ENCODE results near the gene KPNA5.

The KPNA5 gene

GRCh38 chr6:116761779-116762178 lies 80.8 kb downstream of the KPNA5 start:
- TF ChIP-seq ZFX (IDR thresholded peaks at IDR 0.05; ENCODE audit: borderline replicate concordance) (no peak), CTCF (IDR thresholded peaks at IDR 0.05) (no peak)
- H3K27ac ChIP-seq = no peak overlapping the region

GRCh38 chr6:116762235-116762634 lies 81.2 kb downstream of the KPNA5 start:
- TF ChIP-seq CTCF (IDR thresholded peaks at IDR 0.05) (no peak), ZFX (IDR thresholded peaks at IDR 0.05; ENCODE audit: borderline replicate concordance) (no peak)
- no peak overlapping the region for H3K27ac ChIP-seq

DNA sequence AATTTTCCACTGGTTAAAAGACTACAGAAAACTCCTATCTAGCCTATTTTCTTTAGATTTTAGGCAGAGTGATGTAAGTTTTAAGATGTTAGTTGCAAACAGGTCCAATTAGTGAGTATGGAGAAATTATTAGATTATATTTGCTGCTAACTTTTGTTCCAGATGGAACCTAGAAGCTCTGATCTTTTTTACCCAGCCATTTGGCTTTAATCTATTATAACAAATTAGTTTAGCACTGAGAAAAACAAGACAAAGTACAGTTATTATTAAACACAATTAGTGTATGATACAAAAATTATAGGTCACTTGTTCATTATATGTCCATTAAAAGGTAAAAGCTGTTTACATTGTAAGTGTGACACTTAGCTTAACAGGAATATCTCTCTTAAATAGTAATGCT lies 82.0 kb downstream of the KPNA5 start:
- no peak overlapping the region for H3K27ac ChIP-seq
- TF ChIP-seq ZFX (IDR thresholded peaks at IDR 0.05; ENCODE audit: borderline replicate concordance) (no peak), CTCF (IDR thresholded peaks at IDR 0.05) (no peak)

DNA sequence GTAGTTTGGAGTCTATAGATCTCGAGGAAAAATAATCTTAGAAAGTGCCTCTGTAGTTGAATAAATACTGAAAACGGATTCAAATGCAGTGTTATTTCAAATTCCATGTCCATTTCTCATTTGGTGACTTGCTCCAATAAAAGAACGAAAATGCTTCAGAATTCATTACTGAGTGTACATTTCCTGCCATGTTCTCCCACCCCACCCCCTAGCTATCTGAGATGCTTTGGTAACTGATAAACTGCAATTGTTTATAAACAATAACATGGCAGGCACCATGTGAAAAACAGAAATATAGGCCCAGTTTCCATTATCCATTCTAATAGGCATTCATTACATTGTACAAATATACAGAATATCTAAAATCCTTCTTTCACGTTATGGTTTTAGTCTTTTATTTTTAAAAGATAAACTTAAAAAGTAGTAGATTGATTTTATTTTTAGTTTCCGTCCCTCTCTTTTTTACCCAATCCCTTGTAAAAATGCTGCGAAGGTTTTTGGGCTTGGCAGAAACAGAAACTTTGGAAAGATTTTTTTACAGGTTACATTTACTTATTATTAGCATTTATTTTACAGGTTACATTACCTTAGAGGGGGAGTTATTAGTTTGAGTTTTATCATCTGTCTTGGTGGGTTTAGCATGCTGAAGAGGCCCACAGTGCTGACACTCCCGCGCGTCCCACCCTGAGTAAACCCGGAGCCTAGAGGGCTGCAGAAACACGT lies 83.1 kb downstream of the KPNA5 start:
- H3K27ac ChIP-seq = no peak overlapping the region
- no peak for TF ChIP-seq CTCF (IDR thresholded peaks at IDR 0.05)
- TF ChIP-seq ZFX (IDR thresholded peaks at IDR 0.05; ENCODE audit: borderline replicate concordance) = no peak

- no peak overlapping the region for H3K27ac ChIP-seq
- TF ChIP-seq ZFX (IDR thresholded peaks at IDR 0.05; ENCODE audit: borderline replicate concordance) (no peak), CTCF (IDR thresholded peaks at IDR 0.05) (no peak)
These were observed 83.6 kb downstream of the KPNA5 start for GRCh38 chr6:116764629-116764960.

GRCh38 chr6:116764961-116765841 lies 84.2 kb downstream of the KPNA5 start, which contains the start of gene FAM162B:
Gene FAM162B (minus strand): TSS chr6:116765719. CDS start chr6:116765576, 143 bp downstream.
- no peak for TF ChIP-seq CTCF (IDR thresholded peaks at IDR 0.05)
- TF ChIP-seq ZFX (IDR thresholded peaks at IDR 0.05; ENCODE audit: borderline replicate concordance) = no peak
- H3K27ac ChIP-seq = no peak within 1 kb of the TSS

Data from 22Rv1 (cell line).